ENCODE measurements around the gene ZNF79. TPM values are rescaled to one million over a fixed set of nuclear protein-coding genes. Genes with fewer than 3 reads are reported as not detected.
A peak's percentile ranks its signal among the peaks of the same experiment; 100 is the strongest.

Gene ZNF79
- 10 to 100 TPM in 2 of 6 donors, 1 to 10 TPM in 4; 6.1 to 18.9 (median 9.2) TPM for total RNA-seq

DNA sequence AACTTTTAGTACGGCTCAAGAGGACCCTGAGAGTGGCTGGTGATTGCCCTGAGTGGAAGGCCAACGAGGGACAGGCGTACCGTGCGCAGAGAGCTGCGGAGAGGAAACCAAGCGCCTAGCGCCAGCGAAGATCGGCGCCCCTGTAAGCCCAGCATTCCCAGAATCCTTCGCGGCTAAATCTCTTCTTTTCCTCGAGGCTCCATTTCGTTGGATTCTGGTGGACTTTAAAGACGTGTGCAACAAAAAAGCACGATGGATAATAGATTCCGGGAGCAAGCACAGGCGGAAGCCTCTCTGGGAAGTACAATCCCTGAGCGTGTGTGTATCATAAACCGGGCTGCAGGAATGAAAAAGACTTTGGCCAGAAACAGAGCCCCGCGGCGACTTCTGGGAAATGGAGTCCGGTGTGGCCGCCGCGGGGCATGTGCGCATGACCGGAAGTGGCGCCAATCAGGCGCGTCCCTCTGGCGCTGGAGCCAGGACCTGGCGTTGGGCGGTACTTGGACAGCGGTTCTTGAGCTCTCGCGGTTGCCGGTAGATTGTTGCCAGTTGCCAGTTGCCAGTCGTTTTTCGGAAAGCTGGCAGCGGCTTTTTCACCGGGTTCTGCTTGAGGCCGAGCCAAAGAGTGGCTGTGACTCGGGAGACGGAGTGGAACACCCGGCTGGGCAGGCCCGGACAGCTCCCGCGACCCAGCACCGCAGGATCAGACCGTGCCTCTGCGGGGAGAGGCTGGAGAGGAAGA, at the start of gene ZNF79:
Gene ZNF79 (plus strand): TSS at position 449 of the 742 bp plus-strand sequence. CDS start 406 bp downstream, outside the sequence.
- H3K9me3 ChIP-seq: no peaks in the 10 kb centered on the region
- H3K27me3 ChIP-seq: no peaks in the 10 kb centered on the region
- peak; percentile 97 to 99 for ATAC-seq (ENCODE audit: low FRiP score in 2 of 2)
- peak within 1 kb of the TSS; percentile 66 to 92 (median 86) for H3K4me3 ChIP-seq
- peak within 1 kb of the TSS; percentile 85 to 92 (median 90) for H3K27ac ChIP-seq
- 0 to 1% methylated on average over 21 to 54 of the region's 54 CpGs for WGBS, 2 donors
- peaks cover 23 to 42% (median 26%) of the 10 kb centered on the region in 4 donors for H3K4me1 ChIP-seq
- H3K36me3 ChIP-seq: peaks cover 0 to 11% (median 7%) of the 10 kb centered on the region in 4 donors
- TF ChIP-seq POLR2A (IDR thresholded peaks at IDR 0.05) (peak in 2 of 4 donors; percentile 37 to 78), POLR2AphosphoS5 (IDR thresholded peaks at IDR 0.05) (peak; percentile 54 to 81), EP300 (IDR thresholded peaks at IDR 0.05) (no peak)
- TF ChIP-seq, protein P1, sequence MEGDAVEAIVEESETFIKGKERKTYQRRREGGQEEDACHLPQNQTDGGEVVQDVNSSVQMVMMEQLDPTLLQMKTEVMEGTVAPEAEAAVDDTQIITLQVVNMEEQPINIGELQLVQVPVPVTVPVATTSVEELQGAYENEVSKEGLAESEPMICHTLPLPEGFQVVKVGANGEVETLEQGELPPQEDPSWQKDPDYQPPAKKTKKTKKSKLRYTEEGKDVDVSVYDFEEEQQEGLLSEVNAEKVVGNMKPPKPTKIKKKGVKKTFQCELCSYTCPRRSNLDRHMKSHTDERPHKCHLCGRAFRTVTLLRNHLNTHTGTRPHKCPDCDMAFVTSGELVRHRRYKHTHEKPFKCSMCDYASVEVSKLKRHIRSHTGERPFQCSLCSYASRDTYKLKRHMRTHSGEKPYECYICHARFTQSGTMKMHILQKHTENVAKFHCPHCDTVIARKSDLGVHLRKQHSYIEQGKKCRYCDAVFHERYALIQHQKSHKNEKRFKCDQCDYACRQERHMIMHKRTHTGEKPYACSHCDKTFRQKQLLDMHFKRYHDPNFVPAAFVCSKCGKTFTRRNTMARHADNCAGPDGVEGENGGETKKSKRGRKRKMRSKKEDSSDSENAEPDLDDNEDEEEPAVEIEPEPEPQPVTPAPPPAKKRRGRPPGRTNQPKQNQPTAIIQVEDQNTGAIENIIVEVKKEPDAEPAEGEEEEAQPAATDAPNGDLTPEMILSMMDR (IDR thresholded peaks at IDR 0.05): peak in 3 of 6 experiments; percentile 6 to 14 (median 13)
- peak; percentile 95 to 98 for DNase-seq

DNA sequence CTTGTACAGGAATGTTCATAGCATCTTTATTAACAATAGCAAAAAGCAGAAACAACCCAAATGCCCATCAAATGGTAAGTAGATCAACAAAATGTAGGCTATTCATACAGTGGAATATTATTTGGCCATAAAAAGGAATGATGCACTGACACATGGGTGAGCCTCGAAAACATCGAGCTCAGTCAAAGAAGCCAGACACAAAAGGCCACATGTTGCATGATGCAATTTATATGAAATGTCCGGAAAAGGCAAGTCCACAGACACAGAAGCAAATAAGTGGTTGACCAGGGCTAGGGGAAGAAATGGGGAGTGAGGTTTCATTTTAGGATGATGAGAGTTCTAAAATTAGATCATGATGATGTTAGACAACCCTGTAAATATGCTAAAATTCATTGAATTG, 43.7 kb upstream of the ZNF79 start:
- Histone ChIP-seq H3K4me1 (no peaks in the 10 kb centered on the region), H3K4me3 (no peak overlapping the region), H3K36me3 (no peaks in the 10 kb centered on the region), H3K27me3 (no peaks in the 10 kb centered on the region), H3K9me3 (no peaks in the 10 kb centered on the region), H3K27ac (no peak overlapping the region)
- TF ChIP-seq, protein P1 (IDR thresholded peaks at IDR 0.05): no peak
- no peak for TF ChIP-seq POLR2AphosphoS5 (IDR thresholded peaks at IDR 0.05)
- no peak for TF ChIP-seq POLR2A (IDR thresholded peaks at IDR 0.05)
- TF ChIP-seq EP300 (IDR thresholded peaks at IDR 0.05): no peak
- 91 to 96% methylated on average over 3 of the region's 3 CpGs for WGBS, 2 donors
- DNase-seq (no peak), ATAC-seq (ENCODE audit: low FRiP score in 2 of 2) (no peak)

DNA sequence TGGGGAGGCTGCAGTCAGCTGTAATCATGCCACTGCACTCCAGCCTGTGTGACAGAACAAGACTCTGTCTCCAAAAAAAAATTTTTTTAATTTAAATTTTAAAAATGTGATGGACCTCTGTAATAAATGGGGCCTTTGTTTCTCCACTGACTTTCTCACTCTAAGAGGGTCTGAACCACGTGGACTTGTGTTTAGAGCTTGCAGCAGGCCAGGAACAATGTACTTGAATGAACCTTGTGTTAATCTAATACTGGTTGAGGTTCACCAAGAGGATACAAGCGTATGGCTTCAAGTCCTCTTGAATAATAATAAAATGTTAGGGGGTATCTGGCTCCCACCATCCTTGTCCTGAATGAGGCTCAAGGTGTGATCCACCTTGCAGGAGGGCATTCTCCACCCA, 41.6 kb upstream of the ZNF79 start:
- TF ChIP-seq EP300 (IDR thresholded peaks at IDR 0.05): no peak
- TF ChIP-seq POLR2A (IDR thresholded peaks at IDR 0.05): no peak
- no peak for TF ChIP-seq POLR2AphosphoS5 (IDR thresholded peaks at IDR 0.05)
- TF ChIP-seq, protein P1 (IDR thresholded peaks at IDR 0.05): no peak
- H3K4me3 ChIP-seq: no peak overlapping the region
- H3K36me3 ChIP-seq: no peaks in the 10 kb centered on the region
- no peaks in the 10 kb centered on the region for H3K27me3 ChIP-seq
- no peak overlapping the region for H3K27ac ChIP-seq
- H3K9me3 ChIP-seq: no peaks in the 10 kb centered on the region
- WGBS, 2 donors: 86 to 89% methylated on average over 2 of the region's 2 CpGs
- no peaks in the 10 kb centered on the region for H3K4me1 ChIP-seq
- DNase-seq: no peak
- ATAC-seq (ENCODE audit: low FRiP score in 2 of 2): no peak

DNA sequence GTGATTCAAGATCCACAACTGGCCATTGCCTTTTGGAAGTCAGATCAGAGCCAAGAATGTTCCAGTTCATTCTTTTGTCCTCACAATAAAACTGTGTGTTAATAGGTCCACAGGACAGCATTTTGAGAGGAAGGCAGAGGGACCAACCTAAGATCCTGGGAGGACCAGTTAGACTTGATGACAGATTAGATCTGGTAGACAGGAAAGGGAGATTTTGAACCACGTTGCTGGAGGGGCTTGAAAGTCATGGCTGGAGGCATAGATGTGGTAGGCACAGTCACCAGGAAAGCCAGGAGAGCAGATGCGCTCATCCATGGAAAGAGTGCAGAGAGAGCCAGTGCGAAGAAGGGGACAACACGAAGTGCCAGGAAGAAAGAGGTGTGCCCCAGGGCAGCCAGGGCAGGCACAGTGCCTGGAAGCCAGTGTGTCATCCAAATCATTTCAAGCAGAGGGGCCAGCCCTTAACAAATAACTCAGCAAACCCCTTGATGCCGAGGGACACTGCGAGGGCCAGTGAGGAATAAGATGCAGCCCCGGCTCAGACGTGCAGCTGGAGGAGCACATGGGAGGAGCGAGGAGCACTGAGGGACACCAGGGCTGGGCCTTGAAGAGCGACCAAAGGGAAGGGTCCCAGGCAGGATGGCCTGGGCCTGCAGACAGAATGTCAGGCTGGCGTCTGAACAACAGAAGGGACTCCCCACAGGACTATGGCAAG, 40.0 kb upstream of the ZNF79 start:
- peak in 1 of 2 donors; percentile 3 for DNase-seq
- WGBS, 2 donors: 82 to 84% methylated on average over 11 of the region's 11 CpGs
- H3K27me3 ChIP-seq: no peaks in the 10 kb centered on the region
- H3K27ac ChIP-seq: no peak overlapping the region
- H3K9me3 ChIP-seq: no peaks in the 10 kb centered on the region
- ATAC-seq (ENCODE audit: low FRiP score in 2 of 2): peak in 1 of 2 donors; percentile 19
- H3K4me3 ChIP-seq: no peak overlapping the region
- TF ChIP-seq EP300 (IDR thresholded peaks at IDR 0.05) (no peak), POLR2A (IDR thresholded peaks at IDR 0.05) (no peak), POLR2AphosphoS5 (IDR thresholded peaks at IDR 0.05) (no peak)
- TF ChIP-seq, protein P1 (IDR thresholded peaks at IDR 0.05): no peak
- no peaks in the 10 kb centered on the region for H3K36me3 ChIP-seq
- H3K4me1 ChIP-seq: peaks cover 4 to 11% (median 8%) of the 10 kb centered on the region in 4 donors

All from upper lobe of left lung (tissue), 6 donors.